ENCODE data around the gene ST6GALNAC6. TPM values are rescaled to one million over a fixed set of nuclear protein-coding genes. Genes with fewer than 3 reads are reported as not detected.

The ST6GALNAC6 gene
- total RNA-seq, 1 donor: 85.0 TPM

DNA sequence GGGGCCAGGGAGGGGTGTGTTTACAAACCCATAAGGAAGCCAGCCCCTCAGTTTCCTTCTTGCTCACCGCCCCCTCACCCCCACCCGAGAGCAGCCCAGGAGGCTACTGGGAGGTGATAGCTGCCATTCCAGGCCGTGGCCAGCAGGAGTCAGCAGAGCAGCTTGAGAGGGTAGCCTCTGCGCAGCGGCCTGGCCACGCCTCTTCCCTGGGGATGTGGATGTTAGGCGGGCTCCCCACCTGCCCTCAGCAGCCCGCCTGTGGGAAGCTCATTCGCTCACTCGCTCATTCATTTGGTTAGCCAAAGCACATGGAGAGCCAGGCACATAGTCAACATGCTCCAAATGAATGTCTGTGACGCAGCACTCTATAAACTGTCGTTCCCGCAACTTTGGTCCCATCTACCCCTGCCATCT lies 44.3 kb upstream of the ST6GALNAC6 start:
- no peak overlapping the region for H3K4me3 ChIP-seq (ENCODE audit: low read depth, low read length)
- TF ChIP-seq, protein P1, sequence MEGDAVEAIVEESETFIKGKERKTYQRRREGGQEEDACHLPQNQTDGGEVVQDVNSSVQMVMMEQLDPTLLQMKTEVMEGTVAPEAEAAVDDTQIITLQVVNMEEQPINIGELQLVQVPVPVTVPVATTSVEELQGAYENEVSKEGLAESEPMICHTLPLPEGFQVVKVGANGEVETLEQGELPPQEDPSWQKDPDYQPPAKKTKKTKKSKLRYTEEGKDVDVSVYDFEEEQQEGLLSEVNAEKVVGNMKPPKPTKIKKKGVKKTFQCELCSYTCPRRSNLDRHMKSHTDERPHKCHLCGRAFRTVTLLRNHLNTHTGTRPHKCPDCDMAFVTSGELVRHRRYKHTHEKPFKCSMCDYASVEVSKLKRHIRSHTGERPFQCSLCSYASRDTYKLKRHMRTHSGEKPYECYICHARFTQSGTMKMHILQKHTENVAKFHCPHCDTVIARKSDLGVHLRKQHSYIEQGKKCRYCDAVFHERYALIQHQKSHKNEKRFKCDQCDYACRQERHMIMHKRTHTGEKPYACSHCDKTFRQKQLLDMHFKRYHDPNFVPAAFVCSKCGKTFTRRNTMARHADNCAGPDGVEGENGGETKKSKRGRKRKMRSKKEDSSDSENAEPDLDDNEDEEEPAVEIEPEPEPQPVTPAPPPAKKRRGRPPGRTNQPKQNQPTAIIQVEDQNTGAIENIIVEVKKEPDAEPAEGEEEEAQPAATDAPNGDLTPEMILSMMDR (IDR thresholded peaks at IDR 0.05; ENCODE audit: insufficient read depth, low read length): peak; percentile 95
- DNase-seq (ENCODE audit: low read depth): peak; percentile 80

DNA sequence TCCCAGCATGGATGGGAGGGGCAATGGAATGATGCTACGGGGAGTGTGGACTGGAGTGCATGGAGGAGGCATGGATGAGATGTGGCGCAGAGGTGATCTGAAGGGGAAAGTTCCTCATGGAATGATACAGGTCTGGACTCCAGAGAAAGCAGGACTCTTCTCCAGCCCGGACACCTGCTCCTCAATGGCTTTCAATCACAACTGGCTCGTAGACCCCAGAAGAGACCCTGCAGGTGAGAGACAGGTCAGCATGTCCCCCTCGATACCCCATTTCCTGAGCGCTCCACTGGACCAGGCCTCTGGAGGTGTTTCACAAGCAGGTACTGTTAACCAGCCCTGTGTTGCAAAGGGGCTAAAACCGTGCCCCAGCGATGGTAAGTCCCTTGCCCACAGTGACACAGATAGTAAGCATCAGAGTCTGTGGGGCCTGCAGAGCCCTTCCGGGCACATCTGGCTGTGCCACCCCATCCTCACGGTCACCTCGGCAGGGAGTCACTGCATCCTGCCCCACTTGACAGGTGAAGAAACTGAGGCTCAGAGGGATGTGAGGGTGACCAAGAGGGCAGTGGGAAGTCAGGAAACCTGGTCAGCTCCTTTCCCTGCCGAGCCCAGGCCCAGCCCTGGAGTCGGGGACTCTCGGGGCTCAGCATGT lies 43.7 kb upstream of the ST6GALNAC6 start:
- no peak for DNase-seq (ENCODE audit: low read depth)
- TF ChIP-seq, protein P1 (IDR thresholded peaks at IDR 0.05; ENCODE audit: insufficient read depth, low read length): no peak
- H3K4me3 ChIP-seq (ENCODE audit: low read depth, low read length): no peak overlapping the region

DNA sequence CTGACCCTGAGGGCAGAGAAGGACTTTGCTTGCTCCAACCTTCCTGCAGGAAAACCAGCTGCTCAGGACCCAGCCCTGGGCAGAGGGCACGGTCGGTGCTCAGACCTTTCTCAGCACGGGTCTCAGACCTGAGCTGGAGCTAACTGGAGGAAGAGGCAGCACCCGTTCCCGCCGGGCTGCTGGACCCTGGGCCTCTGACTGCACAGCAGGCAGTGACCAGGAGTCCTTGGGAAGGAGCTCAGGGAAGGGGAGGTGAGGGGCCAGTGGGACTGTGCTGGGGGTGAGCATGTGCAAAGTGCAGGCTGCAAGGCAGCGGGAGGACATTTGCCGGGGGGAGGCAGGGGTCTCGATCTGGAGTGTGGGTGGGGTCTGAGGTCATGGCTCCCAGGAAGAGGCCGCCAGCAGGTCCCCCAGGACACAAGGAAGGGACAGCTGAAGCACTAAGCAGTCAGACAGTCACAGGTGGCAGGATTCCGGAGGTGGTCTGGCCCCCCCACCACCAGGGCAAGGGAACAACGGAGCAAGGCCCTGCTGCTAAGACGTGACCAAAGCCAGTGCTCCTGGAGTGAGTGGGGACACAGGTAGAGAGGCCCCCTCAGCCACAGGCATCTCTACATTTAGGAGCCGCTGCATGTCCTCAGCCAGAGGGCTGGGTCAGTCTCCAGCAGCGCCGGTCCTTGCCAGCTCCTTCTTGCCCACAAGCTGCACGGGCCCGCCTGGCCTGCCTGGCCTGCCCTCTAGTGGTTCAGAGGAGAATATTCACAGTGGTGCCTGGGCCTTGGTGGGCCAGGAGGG lies 43.0 kb upstream of the ST6GALNAC6 start:
- TF ChIP-seq, protein P1 (IDR thresholded peaks at IDR 0.05; ENCODE audit: insufficient read depth, low read length): peak; percentile 85
- H3K4me3 ChIP-seq (ENCODE audit: low read depth, low read length): no peak overlapping the region
- peak; percentile 71 for DNase-seq (ENCODE audit: low read depth)

DNA sequence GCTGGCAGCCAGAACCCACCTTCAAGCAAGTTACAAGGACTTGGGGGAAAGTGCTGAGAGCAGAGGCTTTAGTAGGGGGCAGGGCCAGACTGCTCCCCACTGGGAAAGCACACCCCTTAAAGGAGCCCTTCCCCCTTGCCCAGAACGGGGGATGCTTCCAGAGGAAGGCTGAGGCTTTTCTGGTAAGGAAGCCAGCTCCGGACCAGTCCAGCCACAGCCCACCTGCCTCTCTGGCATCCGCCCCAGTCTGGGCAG lies 42.5 kb upstream of the ST6GALNAC6 start:
- no peak overlapping the region for H3K4me3 ChIP-seq (ENCODE audit: low read depth, low read length)
- TF ChIP-seq, protein P1 (IDR thresholded peaks at IDR 0.05; ENCODE audit: insufficient read depth, low read length): no peak
- DNase-seq (ENCODE audit: low read depth): no peak

DNA sequence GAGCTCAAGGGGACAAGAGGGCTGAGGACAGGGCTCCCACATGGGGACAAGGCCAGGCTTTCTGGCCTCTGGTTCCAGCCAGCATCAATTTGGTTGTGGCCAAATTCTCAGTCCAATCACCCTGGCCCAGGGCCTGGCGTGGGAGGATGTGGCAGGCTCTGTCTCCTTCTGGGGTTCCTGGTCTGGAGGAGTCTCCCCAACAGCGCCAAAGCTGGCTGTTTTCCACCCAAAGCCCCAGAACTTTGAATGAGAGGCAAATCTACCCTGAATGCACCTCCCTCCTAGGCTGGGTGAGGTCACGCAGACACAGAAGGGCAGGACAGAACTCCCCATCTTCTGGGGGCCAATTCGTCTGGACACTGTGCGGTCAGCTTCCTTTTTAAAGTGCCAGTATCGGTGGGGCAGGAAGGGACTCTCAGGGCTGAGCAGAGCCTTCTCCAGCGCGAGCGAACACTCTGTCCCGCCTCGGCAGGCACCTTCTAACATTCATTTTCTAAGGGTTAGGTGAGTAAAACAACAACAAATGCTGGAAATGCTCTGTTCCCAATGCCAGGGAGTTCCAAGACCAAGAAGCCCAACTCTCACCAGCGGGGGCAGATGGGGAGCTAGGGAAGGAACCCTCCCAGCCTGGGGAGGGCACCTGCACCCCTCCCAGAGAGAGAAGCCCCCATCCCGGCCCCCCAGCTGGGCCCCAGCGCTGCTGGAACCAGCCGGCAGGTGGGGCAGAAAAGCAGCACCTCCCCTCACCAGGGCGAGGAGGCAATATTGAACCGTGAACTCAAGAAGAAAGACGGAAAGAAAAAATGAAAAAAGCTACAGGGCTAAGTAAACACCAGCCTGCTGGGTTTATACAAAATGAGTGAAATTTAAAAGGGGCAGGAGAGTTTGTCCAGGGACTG lies 41.9 kb upstream of the ST6GALNAC6 start:
- no peak overlapping the region for H3K4me3 ChIP-seq (ENCODE audit: low read depth, low read length)
- TF ChIP-seq, protein P1 (IDR thresholded peaks at IDR 0.05; ENCODE audit: insufficient read depth, low read length): no peak
- no peak for DNase-seq (ENCODE audit: low read depth)

DNA sequence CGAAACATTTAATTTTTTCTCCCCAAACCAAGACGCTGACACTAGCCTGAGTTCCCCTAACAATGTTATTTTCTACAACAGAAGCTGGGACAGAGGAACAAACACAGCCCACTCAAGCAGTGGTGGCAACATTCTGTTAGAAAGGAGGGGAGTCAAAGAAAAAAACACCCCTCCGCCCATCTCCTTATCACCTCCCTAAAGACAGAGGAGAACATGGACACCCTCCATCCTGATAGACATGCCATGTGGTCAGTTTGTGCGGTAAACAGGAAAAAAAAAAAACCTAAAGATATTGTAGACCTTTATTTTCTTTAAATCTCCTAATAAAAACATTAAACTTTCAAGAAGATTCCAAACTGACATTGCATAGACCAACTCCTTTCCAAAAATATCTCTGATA lies 41.2 kb upstream of the ST6GALNAC6 start:
- TF ChIP-seq, protein P1 (IDR thresholded peaks at IDR 0.05; ENCODE audit: insufficient read depth, low read length): no peak
- no peak for DNase-seq (ENCODE audit: low read depth)
- no peak overlapping the region for H3K4me3 ChIP-seq (ENCODE audit: low read depth, low read length)
